GM23248 (cell line): ENCODE data around the gene DDIAS.
"Not testable (repeated sequence)": the region's sequence is repeated elsewhere in the genome, so short reads cannot be mapped to it uniquely, and the experiment has no call there.

Experiments
- EZH2 ChIP-seq: fragments of 200-600 bp; sonication (generic); IDR thresholded peaks from 2 replicates; pipeline ENCODE4 v1.6.1; 2018; ENCODE audit warnings: antibody characterized with exemption, mild to moderate bottlenecking; ENCODE audit not compliant: insufficient read depth, poor library complexity, severe bottlenecking
- EZH2phosphoT487 ChIP-seq: fragments of 200-600 bp; sonication (generic); IDR thresholded peaks from 2 replicates; pipeline ENCODE4 v1.6.1; 2018; ENCODE audit warnings: antibody characterized with exemption, moderate library complexity, mild to moderate bottlenecking, low read depth; ENCODE audit not compliant: insufficient read depth

DNA sequence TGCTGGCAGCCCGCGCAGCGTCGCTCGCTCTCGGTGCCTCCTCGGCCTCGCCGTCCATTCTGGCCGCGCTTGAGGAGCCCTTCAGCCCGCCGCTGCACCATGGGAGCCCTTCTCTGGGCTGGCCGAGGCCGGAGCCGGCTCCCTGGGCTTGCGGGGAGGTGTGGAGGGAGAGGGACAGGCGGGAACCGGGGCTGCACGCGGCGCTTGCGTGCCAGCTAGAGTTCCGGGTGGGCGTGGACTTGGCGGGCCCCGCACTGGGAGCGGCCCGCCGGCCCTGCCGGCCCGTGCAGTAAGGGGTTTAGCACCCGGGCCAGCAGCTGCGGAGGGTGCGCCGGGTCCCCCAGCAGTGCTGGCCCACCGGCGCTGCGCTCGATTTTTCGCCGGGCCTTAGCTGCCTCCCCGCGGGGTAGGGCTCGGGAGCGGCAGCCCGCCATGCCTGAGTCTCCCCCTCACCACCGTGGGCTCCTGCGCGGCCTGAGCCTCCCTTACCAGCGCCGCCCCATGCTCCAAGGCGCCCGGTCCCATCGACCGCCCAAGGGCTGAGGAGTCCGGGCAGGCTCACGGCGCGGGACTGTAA is 69.1 kb downstream of the DDIAS start:
- not testable (repeated sequence) for TF ChIP-seq EZH2, EZH2phosphoT487
